GM12864 (cell line): ENCODE results near the gene SCNN1G.
A peak's percentile ranks its signal among the peaks of the same experiment; 100 is the strongest.

Experiments
- DNase-seq: peaks from one replicate; pipeline ENCODE4 v3.0.0-alpha.2; 2011; ENCODE audit warnings: low read depth
- H3K4me3 ChIP-seq: 2 replicates; pipeline ENCODE4 v1.5.1; 2011; ENCODE audit warnings: mild to moderate bottlenecking, low read depth, low read length, control low read depth
- CTCF ChIP-seq: IDR thresholded peaks from 2 replicates; pipeline ENCODE4 v1.5.1; 2011; ENCODE audit warnings: low read depth, mild to moderate bottlenecking, moderate library complexity, low read length, control low read depth, inconsistent platforms; ENCODE audit errors: missing control alignments

Gene SCNN1G

GRCh38 chr16:23164736-23165135, 17.8 kb upstream of the SCNN1G start:
- no peak overlapping the region for H3K4me3 ChIP-seq
- no peak for TF ChIP-seq CTCF
- no peak for DNase-seq

GRCh38 chr16:23172583-23172982, 10.0 kb upstream of the SCNN1G start:
- TF ChIP-seq CTCF: no peak
- no peak for DNase-seq
- H3K4me3 ChIP-seq: no peak overlapping the region

DNA sequence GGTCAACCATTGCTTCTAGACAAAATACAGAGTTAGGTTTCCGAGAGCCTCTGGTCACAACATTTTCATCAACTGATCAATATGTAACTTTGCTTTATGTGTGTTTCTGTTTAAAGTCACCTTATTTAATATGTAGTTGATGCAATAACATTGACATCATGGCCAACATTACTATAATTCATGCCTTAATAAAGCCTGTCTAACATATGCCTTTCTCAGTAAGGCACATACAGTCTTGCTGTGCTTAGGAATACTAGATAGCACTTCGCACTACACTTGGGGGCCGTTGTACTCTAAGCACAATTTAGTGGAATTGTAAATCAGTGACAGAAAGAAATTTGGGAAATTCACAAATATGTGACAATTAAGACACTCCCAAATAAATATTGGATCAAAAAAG, 9.6 kb upstream of the SCNN1G start:
- no peak overlapping the region for H3K4me3 ChIP-seq
- no peak for DNase-seq
- TF ChIP-seq CTCF: no peak

GRCh38 chr16:23174622-23175021, 7.9 kb upstream of the SCNN1G start:
- H3K4me3 ChIP-seq: no peak overlapping the region
- DNase-seq: no peak
- no peak for TF ChIP-seq CTCF

DNA sequence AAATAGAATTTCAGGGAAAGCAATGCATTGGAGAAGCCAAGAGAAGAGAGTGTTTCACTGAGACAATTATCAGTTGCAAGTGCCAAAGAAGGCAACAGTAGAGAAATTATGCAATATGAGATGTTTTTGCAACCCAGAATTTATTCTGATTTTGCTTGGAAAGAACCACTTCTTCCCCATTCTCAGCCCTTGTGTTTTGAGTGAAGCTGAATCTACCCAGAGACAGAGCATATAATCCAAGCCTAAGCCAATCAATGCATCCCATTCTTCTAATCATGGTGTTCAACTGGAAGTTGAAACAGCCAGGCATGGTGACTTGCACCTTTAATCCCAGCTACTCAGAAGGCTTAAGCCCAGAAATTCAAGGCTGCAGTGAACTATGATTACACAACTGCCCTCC, 6.9 kb upstream of the SCNN1G start:
- no peak for TF ChIP-seq CTCF
- DNase-seq: no peak

GRCh38 chr16:23181506-23181905, 1.0 kb upstream of the SCNN1G start:
- H3K4me3 ChIP-seq: no peak overlapping the region
- no peak for TF ChIP-seq CTCF
- DNase-seq: no peak

More for the DNA sequence above, 6.9 kb upstream of the SCNN1G start:
- H3K4me3 ChIP-seq: no peak overlapping the region

DNA sequence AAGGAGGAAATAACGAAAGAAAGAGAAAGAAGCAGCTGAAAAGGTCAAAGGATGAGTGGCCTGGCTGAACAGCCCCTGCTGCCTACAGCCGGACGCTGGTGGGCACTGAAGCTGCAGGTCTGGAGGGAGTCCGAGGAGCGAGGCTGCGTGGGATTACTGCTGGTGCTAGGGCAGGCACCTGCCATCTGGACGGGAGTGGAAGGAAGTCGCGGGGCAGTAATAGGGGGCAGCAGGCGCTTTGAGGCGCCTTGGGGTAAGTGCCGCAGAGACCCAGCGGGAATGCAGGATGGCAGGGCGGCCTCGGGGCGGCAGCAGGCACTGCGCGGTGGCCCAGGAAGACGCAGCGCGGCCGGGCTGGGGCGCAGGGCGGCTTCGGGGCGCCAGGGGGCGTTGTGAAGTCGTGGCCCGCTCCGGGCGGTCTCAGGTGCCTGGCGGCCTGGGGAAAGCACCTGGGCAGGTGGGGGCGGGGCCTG, 303 bp upstream of the SCNN1G start:
- TF ChIP-seq CTCF: peak; percentile 96
- DNase-seq: peak; percentile 21
- no peak overlapping the region; the same call in 1 of the 2 replicates for H3K4me3 ChIP-seq
